SU-DHL-6 (cell line): ENCODE results near the gene VWF.

Source experiments
- H2AFZ ChIP-seq: fragments of 200-600 bp; sonication (generic); 2 replicates; pipeline ENCODE4 v1.6.1; 2014; ENCODE audit warnings: low read depth, mild to moderate bottlenecking, moderate library complexity, mixed read lengths, antibody characterized with exemption, low read length; ENCODE audit not compliant: severe bottlenecking
- H3F3A ChIP-seq: fragments of 200-600 bp; shearing (Covaris generic); 2 replicates; pipeline ENCODE4 v1.6.0; 2016; ENCODE audit warnings: antibody characterized with exemption, mild to moderate bottlenecking; ENCODE audit not compliant: insufficient read depth
- H3K27ac ChIP-seq: fragments of 200-600 bp; sonication (generic); 2 replicates; pipeline ENCODE4 v1.5.1; 2016; ENCODE audit warnings: low read depth, mild to moderate bottlenecking, low read length, moderate library complexity, mixed read lengths
- H3K27me3 ChIP-seq: fragments of 200-600 bp; sonication (generic), shearing (Covaris generic); 2 replicates; pipeline ENCODE4 v1.6.0; 2014; ENCODE audit warnings: mild to moderate bottlenecking, low read length
- H3K36me3 ChIP-seq: fragments of 200-600 bp; sonication (generic); 2 replicates; pipeline ENCODE4 v1.6.1; 2014; ENCODE audit warnings: mild to moderate bottlenecking, low read length, mixed read lengths
- H3K4me2 ChIP-seq: fragments of 300-600, 200-600 bp; shearing (Covaris generic), sonication (generic); 2 replicates; pipeline ENCODE4 v1.6.0; 2014; ENCODE audit warnings: low read length, low read depth, mild to moderate bottlenecking; ENCODE audit not compliant: poor library complexity, severe bottlenecking
- H3K4me3 ChIP-seq: fragments of 200-600 bp; sonication (generic); 2 replicates; pipeline ENCODE4 v1.5.1; 2014; ENCODE audit warnings: antibody characterized with exemption, low read length, mild to moderate bottlenecking, mixed read lengths; ENCODE audit not compliant: insufficient read depth, poor library complexity, severe bottlenecking
- H3K79me2 ChIP-seq: fragments of 200-600 bp; sonication (generic); 2 replicates; pipeline ENCODE4 v1.6.1; 2014; ENCODE audit warnings: mild to moderate bottlenecking, low read length, moderate library complexity; ENCODE audit not compliant: insufficient read depth
- H3K9ac ChIP-seq: fragments of 200-600 bp; sonication (generic); 2 replicates; pipeline ENCODE4 v1.7.0; 2014; ENCODE audit warnings: mild to moderate bottlenecking, low read length
- H3K9me2 ChIP-seq: fragments of 200-600 bp; sonication (generic); replicated peaks from 2 replicates; pipeline ENCODE4 v1.6.1; 2014; ENCODE audit warnings: low read length; ENCODE audit not compliant: insufficient read depth
- H3K9me3 ChIP-seq: fragments of 200-600 bp; sonication (generic); 2 replicates; pipeline ENCODE4 v1.6.1; 2014; ENCODE audit warnings: low read length, mixed read lengths; ENCODE audit not compliant: insufficient read depth
- H4K20me1 ChIP-seq: fragments of 200-600 bp; sonication (generic); 2 replicates; pipeline ENCODE4 v1.6.1; 2014; ENCODE audit warnings: low read depth, mild to moderate bottlenecking, antibody characterized with exemption, low read length, moderate library complexity, mixed read lengths
- CTCF ChIP-seq: fragments of 200-600 bp; sonication (generic); IDR thresholded peaks from one replicate; pipeline ENCODE4 v1.5.1; 2017; ENCODE audit warnings: antibody characterized with exemption, mild to moderate bottlenecking, low read length, moderate library complexity; ENCODE audit not compliant: insufficient read depth, poor library complexity, severe bottlenecking
- EZH2phosphoT487 ChIP-seq: fragments of 200-600 bp; sonication (generic), shearing (Covaris generic); conservative IDR thresholded peaks from 2 replicates; pipeline ENCODE4 v1.6.1; 2018; ENCODE audit warnings: mild to moderate bottlenecking, antibody characterized with exemption, low read length, moderate library complexity, mixed read lengths

Gene VWF

GRCh38 chr12:6084261-6084968 lies 40.1 kb downstream of the VWF start:
- H3K36me3 ChIP-seq = no peaks in the 10 kb centered on the region
- no peaks in the 10 kb centered on the region for H3F3A ChIP-seq
- H3K9me2 ChIP-seq = no peaks in the 10 kb centered on the region
- no peak overlapping the region for H3K27ac ChIP-seq
- no peak overlapping the region for H2AFZ ChIP-seq
- H3K27me3 ChIP-seq = no peaks in the 10 kb centered on the region
- no peaks in the 10 kb centered on the region for H4K20me1 ChIP-seq
- no peaks in the 10 kb centered on the region for H3K79me2 ChIP-seq
- TF ChIP-seq CTCF (no peak), EZH2phosphoT487 (no peak)
- H3K9me3 ChIP-seq = no peaks in the 10 kb centered on the region
- no peak overlapping the region for H3K4me2 ChIP-seq
- no peak overlapping the region for H3K9ac ChIP-seq
- H3K4me3 ChIP-seq = no peak overlapping the region

- H3K36me3 ChIP-seq = no peaks in the 10 kb centered on the region
- H3K9me2 ChIP-seq = no peaks in the 10 kb centered on the region
- H3K27me3 ChIP-seq = no peaks in the 10 kb centered on the region
- no peaks in the 10 kb centered on the region for H3K79me2 ChIP-seq
- H2AFZ ChIP-seq = no peak overlapping the region
- H4K20me1 ChIP-seq = no peaks in the 10 kb centered on the region
- H3K4me2 ChIP-seq = no peak overlapping the region
- no peak overlapping the region for H3K27ac ChIP-seq
- H3K9me3 ChIP-seq = no peaks in the 10 kb centered on the region
- TF ChIP-seq EZH2phosphoT487 = no peak
- TF ChIP-seq CTCF = no peak
- no peak overlapping the region for H3K9ac ChIP-seq
- H3F3A ChIP-seq = no peaks in the 10 kb centered on the region
- no peak overlapping the region for H3K4me3 ChIP-seq
Observed at GRCh38 chr12:6083601-6084000, 40.9 kb downstream of the VWF start.

GRCh38 chr12:6082613-6083012 lies 41.9 kb downstream of the VWF start:
- TF ChIP-seq EZH2phosphoT487 = no peak
- TF ChIP-seq CTCF = no peak
- Histone ChIP-seq H3K9ac (no peak overlapping the region), H4K20me1 (no peaks in the 10 kb centered on the region), H3F3A (no peaks in the 10 kb centered on the region), H3K79me2 (no peaks in the 10 kb centered on the region), H3K27me3 (no peaks in the 10 kb centered on the region), H2AFZ (no peak overlapping the region), H3K27ac (no peak overlapping the region), H3K36me3 (no peaks in the 10 kb centered on the region), H3K4me2 (no peak overlapping the region), H3K9me2 (no peaks in the 10 kb centered on the region), H3K4me3 (no peak overlapping the region), H3K9me3 (no peaks in the 10 kb centered on the region)
